A673 (cell line): ENCODE data around the gene FITM2. TPM values are rescaled to one million over a fixed set of nuclear protein-coding genes. Genes with fewer than 3 reads are reported as not detected.

Experiments used
- BruUV-seq: library from RNA; stranded (reverse); fragments of 400-500 nt; replicated peaks from 2 replicates; lab custom pipeline; 2021; lab: Mats Ljungman, UMichigan
- CTCF ChIA-PET: fragments of 300-600 bp; sonication (Branson Sonifier 250); formaldehyde crosslinking; loops from one replicate; lab custom pipeline; 2022; ENCODE audit warnings: antibody characterized with exemption; lab: Charles Lee
- POLR2A ChIA-PET: fragments of 300-600 bp; sonication (Branson Sonifier 250); formaldehyde crosslinking; loops from one replicate; lab custom pipeline; 2022; ENCODE audit warnings: antibody characterized with exemption; ENCODE audit not compliant: low non-redundant PET; lab: Charles Lee
- DNase-seq: peaks from one replicate; pipeline ENCODE4 v3.0.0-alpha.2; 2015; ENCODE audit warnings: low spot score
- H3K27ac ChIP-seq: fragments of 200-600 bp; sonication (generic); 2 replicates; pipeline ENCODE4 v1.5.1; 2016; ENCODE audit warnings: mixed run types, low read depth, mild to moderate bottlenecking, mixed read lengths, antibody characterized with exemption, low read length; ENCODE audit not compliant: poor library complexity, severe bottlenecking
- H3K27me3 ChIP-seq: fragments of 200-600 bp; sonication (generic); replicated peaks from 2 replicates; pipeline ENCODE4 v1.6.1; 2017; ENCODE audit warnings: mixed run types, low read depth, mild to moderate bottlenecking, mixed read lengths, antibody characterized with exemption, low read length; ENCODE audit not compliant: insufficient read depth, poor library complexity
- H3K36me3 ChIP-seq: fragments of 200-600 bp; sonication (generic); 2 replicates; pipeline ENCODE4 v1.6.1; 2016; ENCODE audit warnings: mixed run types, mild to moderate bottlenecking, mixed read lengths, antibody characterized with exemption, low read length; ENCODE audit not compliant: insufficient read depth, poor library complexity, severe bottlenecking
- H3K4me1 ChIP-seq: fragments of 200-600 bp; sonication (generic); 2 replicates; pipeline ENCODE4 v1.6.1; 2017; ENCODE audit warnings: mixed run types, mild to moderate bottlenecking, mixed read lengths, antibody characterized with exemption, low read length; ENCODE audit not compliant: insufficient read depth, poor library complexity, severe bottlenecking
- H3K4me3 ChIP-seq: fragments of 200-600 bp; sonication (generic); 2 replicates; pipeline ENCODE4 v1.5.1; 2016; ENCODE audit warnings: low read depth, mixed run types, mild to moderate bottlenecking, mixed read lengths, low read length; ENCODE audit not compliant: poor library complexity, severe bottlenecking
- H3K9me3 ChIP-seq: fragments of 200-600 bp; sonication (generic); 2 replicates; pipeline ENCODE4 v1.6.1; 2016; ENCODE audit warnings: mixed run types, low read depth, mild to moderate bottlenecking, mixed read lengths, antibody characterized with exemption, low read length; ENCODE audit not compliant: poor library complexity, severe bottlenecking
- CTCF ChIP-seq: fragments of 300-800, 200-600 bp; sonication (generic); conservative IDR thresholded peaks from 2 replicates; pipeline ENCODE4 v1.5.1; 2017; ENCODE audit warnings: low read depth, mild to moderate bottlenecking, antibody characterized with exemption, low read length, moderate library complexity, mixed read lengths
- EZH2 ChIP-seq: fragments of 200-600 bp; sonication (generic); IDR thresholded peaks from 2 replicates; pipeline ENCODE4 v1.6.1; 2017; ENCODE audit warnings: borderline replicate concordance, low read depth, mild to moderate bottlenecking, mixed read lengths, antibody characterized with exemption, low read length; ENCODE audit not compliant: poor library complexity, severe bottlenecking
- intact Hi-C: fragments of 100-400 bp; cut with micrococcal nuclease; formaldehyde crosslinking; loops from one replicate; pipeline ENCODE4 v1.10.0; 2022; ENCODE audit not compliant: unreplicated experiment
- total RNA-seq: library from RNA; stranded (reverse); gene quantifications from 2 replicates; pipeline ENCODE4 v1.2.3, GENCODE V29; 2021

FITM2 gene
- total RNA-seq, 1 experiment from 2014 or later: 5.7 TPM

GRCh38 chr20:44355498-44356352 lies 44.7 kb upstream of the FITM2 start, which contains the start of gene HNF4A:
Gene HNF4A, plus strand, starts transcription at chr20:44355699. Its CDS starts 106 bp downstream, at chr20:44355805.
- Histone ChIP-seq H3K4me1 (no peaks in the 10 kb centered on the region), H3K4me3 (no peak within 1 kb of the TSS), H3K27ac (no peak within 1 kb of the TSS), H3K27me3 (peaks cover 6% of the 10 kb centered on the region), H3K36me3 (no peaks in the 10 kb centered on the region), H3K9me3 (no peaks in the 10 kb centered on the region)
- intact Hi-C loops: no loop called here
- BruUV-seq: no TSS peak
- TF ChIP-seq EZH2 (no peak), CTCF (no peak)
- no peak for DNase-seq
- CTCF ChIA-PET: no interaction called here
- POLR2A ChIA-PET: no interaction called here

DNA sequence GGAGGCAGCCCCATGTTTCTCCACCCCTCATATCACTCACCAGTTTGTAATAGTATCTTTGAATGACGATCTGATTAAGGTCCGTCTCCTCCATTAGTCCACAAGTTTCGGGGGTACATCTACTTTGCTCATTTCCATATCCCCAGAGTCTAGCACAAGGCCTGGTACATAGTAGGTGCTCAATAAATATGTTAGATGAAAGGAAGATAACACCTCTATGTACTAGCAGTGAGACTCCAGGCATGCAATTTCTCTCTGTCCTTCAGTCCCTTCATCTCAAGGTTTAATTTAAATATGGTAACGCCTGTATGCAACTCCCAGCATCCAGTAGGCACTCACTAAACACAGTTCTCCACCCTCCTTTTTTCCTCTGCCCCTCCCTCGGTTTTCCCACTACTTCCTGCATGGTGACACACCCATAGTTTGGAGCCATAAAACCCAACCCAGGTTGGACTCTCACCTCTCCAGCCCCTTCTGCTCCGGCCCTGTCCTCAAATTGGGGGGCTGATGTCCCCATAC lies 44.0 kb upstream of the FITM2 start:
- H3K36me3 ChIP-seq: no peaks in the 10 kb centered on the region
- H3K27me3 ChIP-seq: peaks cover 4% of the 10 kb centered on the region
- H3K27ac ChIP-seq: no peak overlapping the region
- no peak overlapping the region for H3K4me3 ChIP-seq
- DNase-seq: no peak
- ChIA-PET POLR2A (no interaction called here), CTCF (no interaction called here)
- BruUV-seq: no TSS peak
- intact Hi-C loops: no loop called here
- no peaks in the 10 kb centered on the region for H3K9me3 ChIP-seq
- H3K4me1 ChIP-seq: no peaks in the 10 kb centered on the region
- no peak for TF ChIP-seq EZH2
- no peak for TF ChIP-seq CTCF

DNA sequence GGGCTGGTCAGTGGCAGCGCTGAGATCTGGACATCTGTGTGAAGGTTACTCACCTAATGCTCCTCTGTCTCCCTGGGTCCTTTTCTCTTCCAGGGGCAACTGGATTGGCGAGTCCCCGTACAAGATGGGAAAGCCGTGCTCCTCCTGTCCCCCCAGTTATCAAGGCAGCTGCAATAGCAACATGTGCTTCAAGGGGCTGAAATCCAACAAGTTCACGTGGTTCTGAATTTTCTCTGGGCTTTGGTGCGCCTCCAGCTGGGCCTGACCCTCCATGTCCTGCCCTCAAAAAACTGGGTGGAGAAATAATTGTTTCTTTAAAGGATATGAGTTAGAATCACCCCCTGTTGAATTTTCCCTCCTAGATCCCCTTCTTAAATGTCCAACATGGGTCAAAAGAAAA lies 39.6 kb upstream of the FITM2 start:
- H3K27ac ChIP-seq: no peak overlapping the region
- no peaks in the 10 kb centered on the region for H3K9me3 ChIP-seq
- no peak for DNase-seq
- intact Hi-C loops: no loop called here
- ChIA-PET CTCF (no interaction called here), POLR2A (no interaction called here)
- H3K4me1 ChIP-seq: no peaks in the 10 kb centered on the region
- no peaks in the 10 kb centered on the region for H3K36me3 ChIP-seq
- no TSS peak for BruUV-seq
- H3K4me3 ChIP-seq: no peak overlapping the region
- TF ChIP-seq EZH2 (no peak), CTCF (no peak)
- H3K27me3 ChIP-seq: no peaks in the 10 kb centered on the region
